ENCODE measurements around the gene MRTFB. TPM values are rescaled to one million over a fixed set of nuclear protein-coding genes. Genes with fewer than 3 reads are reported as not detected.

The MRTFB gene
- total and polyA plus RNA-seq, 8 donors: 4.3 to 81.6 (median 22.4) TPM

DNA sequence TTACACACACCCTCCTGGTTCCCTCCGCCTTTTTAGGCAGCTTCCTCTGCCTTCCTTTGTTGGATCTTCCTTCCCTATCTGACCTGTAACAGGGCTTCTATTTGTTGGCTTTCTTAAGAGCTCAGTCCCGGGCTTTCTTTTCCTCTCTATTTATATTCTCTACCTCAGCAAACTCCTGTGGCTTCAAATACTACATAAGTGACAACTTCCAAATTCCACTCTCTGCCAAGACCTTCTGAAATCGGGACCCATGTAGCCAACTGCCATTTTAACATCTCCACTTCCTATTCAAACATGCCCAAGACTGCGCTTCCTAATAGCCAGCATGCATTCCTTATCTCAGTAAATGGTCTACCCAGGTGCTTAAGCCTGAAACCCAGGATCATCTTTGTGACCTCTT, 128.1 kb downstream of the MRTFB start:
- whole genome bisulfite sequencing, 5 donors: 79 to 86% (median 83%) methylated on average over 4 of the region's 4 CpGs
- no peaks in the 10 kb centered on the region for H3K9me3 ChIP-seq
- no peaks in the 10 kb centered on the region for H3K27me3 ChIP-seq
- TF ChIP-seq, protein P1, sequence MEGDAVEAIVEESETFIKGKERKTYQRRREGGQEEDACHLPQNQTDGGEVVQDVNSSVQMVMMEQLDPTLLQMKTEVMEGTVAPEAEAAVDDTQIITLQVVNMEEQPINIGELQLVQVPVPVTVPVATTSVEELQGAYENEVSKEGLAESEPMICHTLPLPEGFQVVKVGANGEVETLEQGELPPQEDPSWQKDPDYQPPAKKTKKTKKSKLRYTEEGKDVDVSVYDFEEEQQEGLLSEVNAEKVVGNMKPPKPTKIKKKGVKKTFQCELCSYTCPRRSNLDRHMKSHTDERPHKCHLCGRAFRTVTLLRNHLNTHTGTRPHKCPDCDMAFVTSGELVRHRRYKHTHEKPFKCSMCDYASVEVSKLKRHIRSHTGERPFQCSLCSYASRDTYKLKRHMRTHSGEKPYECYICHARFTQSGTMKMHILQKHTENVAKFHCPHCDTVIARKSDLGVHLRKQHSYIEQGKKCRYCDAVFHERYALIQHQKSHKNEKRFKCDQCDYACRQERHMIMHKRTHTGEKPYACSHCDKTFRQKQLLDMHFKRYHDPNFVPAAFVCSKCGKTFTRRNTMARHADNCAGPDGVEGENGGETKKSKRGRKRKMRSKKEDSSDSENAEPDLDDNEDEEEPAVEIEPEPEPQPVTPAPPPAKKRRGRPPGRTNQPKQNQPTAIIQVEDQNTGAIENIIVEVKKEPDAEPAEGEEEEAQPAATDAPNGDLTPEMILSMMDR (IDR thresholded peaks at IDR 0.05): no peak
- TF ChIP-seq EP300 (IDR thresholded peaks at IDR 0.05) (no peak), POLR2AphosphoS5 (IDR thresholded peaks at IDR 0.05) (no peak), POLR2A (IDR thresholded peaks at IDR 0.05) (no peak)
- intact Hi-C loops (cut with DNase I; ENCODE audit: low total_unique reads): no loop called here
- peaks cover 5 to 50% (median 18%) of the 10 kb centered on the region in 4 donors for H3K4me1 ChIP-seq
- DNase-seq: no peak
- H3K27ac ChIP-seq: no peak overlapping the region
- no peaks in the 10 kb centered on the region for H3K36me3 ChIP-seq
- H3K4me3 ChIP-seq: no peak overlapping the region

DNA sequence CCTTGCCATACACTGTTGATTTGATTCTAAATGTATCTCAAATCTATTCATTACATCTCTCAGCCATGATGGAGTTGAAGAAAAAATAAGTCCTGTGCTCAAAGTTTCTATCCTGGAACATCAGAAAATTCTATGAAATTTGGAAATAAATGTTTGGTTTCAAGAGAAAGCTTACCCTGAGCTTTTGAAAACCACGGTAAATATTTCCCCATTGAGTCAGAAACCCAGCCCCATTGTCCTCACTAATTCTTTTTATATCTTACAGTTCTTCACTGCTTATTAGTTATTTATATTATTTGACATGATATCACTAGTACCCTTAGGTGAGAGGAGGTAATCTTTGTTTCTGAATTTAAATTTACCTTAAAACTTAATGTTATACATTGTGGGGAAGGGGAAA, 128.5 kb downstream of the MRTFB start:
- intact Hi-C loops (cut with DNase I; ENCODE audit: low total_unique reads): no loop called here
- 86 to 96% (median 89%) methylated on average over 1 of the region's 1 CpG for WGBS, 5 donors
- Histone ChIP-seq H3K4me3 (no peak overlapping the region), H3K36me3 (no peaks in the 10 kb centered on the region), H3K27me3 (no peaks in the 10 kb centered on the region), H3K9me3 (no peaks in the 10 kb centered on the region), H3K4me1 (peaks cover 5 to 50% (median 18%) of the 10 kb centered on the region in 4 donors), H3K27ac (no peak overlapping the region)
- TF ChIP-seq, protein P1 (IDR thresholded peaks at IDR 0.05): no peak
- TF ChIP-seq POLR2AphosphoS5 (IDR thresholded peaks at IDR 0.05) (no peak), POLR2A (IDR thresholded peaks at IDR 0.05) (no peak), EP300 (IDR thresholded peaks at IDR 0.05) (no peak)
- DNase-seq: no peak

DNA sequence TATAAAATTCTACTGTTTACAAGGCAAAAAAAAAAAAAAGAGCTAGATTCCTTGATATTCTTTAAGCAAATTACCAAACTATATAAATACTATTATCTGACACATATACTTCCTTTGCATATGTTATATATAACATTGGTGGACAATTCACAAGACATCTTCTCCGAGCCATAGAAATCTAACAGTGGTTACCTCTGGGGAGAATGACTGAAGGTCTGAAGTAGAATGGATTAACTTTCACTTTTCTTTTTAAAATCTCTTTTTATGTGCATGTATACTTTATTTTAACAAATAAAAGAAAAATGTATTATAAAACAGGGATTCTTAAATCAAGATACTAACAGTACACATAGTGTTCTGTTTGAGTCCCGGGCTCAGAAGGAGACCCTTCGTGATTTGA, 131.0 kb downstream of the MRTFB start:
- TF ChIP-seq, protein P1 (IDR thresholded peaks at IDR 0.05): no peak
- TF ChIP-seq POLR2A (IDR thresholded peaks at IDR 0.05): no peak
- no peak for TF ChIP-seq EP300 (IDR thresholded peaks at IDR 0.05)
- TF ChIP-seq POLR2AphosphoS5 (IDR thresholded peaks at IDR 0.05): no peak
- no peak for DNase-seq
- peaks cover 5 to 33% (median 14%) of the 10 kb centered on the region in 4 donors for H3K4me1 ChIP-seq
- peak overlapping the region in 1 of 4 donors; percentile 3 for H3K4me3 ChIP-seq
- H3K27me3 ChIP-seq: no peaks in the 10 kb centered on the region
- H3K36me3 ChIP-seq: no peaks in the 10 kb centered on the region
- WGBS, 5 donors: 70 to 76% (median 75%) methylated on average over 3 of the region's 3 CpGs
- no peaks in the 10 kb centered on the region for H3K9me3 ChIP-seq
- H3K27ac ChIP-seq: peak overlapping the region in 2 of 5 donors; percentile 34 to 64
- intact Hi-C loops (cut with DNase I; ENCODE audit: low total_unique reads): no loop called here

DNA sequence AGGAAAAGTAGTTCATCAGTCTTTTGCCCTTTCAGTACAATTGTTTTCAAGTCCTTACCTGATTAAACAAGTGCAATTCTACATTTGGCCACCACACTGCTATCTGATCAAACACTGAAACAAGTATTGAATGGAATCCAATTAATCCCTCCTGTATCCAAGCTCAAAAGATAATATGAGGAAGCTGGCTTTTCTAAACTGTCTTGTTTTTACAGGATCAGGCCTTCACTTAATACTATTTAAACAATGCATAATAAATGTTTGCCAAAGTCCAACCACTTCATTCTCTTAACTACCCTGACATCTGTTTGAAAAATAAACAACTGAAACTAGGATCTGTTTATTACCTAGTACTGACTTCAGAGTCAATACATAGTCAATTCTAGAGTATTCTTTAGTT, 131.6 kb downstream of the MRTFB start:
- DNase-seq: peak in 1 of 2 donors; percentile 55
- Histone ChIP-seq H3K27ac (peak overlapping the region in 2 of 5 donors; percentile 34 to 64), H3K36me3 (no peaks in the 10 kb centered on the region), H3K9me3 (no peaks in the 10 kb centered on the region), H3K27me3 (no peaks in the 10 kb centered on the region), H3K4me3 (no peak overlapping the region), H3K4me1 (peaks cover 5 to 30% (median 13%) of the 10 kb centered on the region in 4 donors)
- no peak for TF ChIP-seq POLR2AphosphoS5 (IDR thresholded peaks at IDR 0.05)
- TF ChIP-seq, protein P1 (IDR thresholded peaks at IDR 0.05): peak in 5 of 7 experiments; percentile 14 to 51 (median 39)
- intact Hi-C loops (cut with DNase I; ENCODE audit: low total_unique reads): no loop called here

All from stomach (tissue), 9 donors.